Body of pancreas (tissue), 4 donors: ENCODE measurements around the gene PDCD1. TPM values are rescaled to one million over a fixed set of nuclear protein-coding genes. Genes with fewer than 3 reads are reported as not detected.
A peak's percentile ranks its signal among the peaks of the same experiment; 100 is the strongest.

Experiments used
- ATAC-seq: fragments of 150-250 bp; one replicate; pipeline ENCODE4 v1.9.1; 2016
- DNase-seq, 4 donors: peaks; one replicate each; pipeline ENCODE4 v3.0.0-alpha.2; 2019
- H3K27ac ChIP-seq, 4 donors: fragments of 200-600 bp; sonication (generic); 1 replicate in 3 of 4; 2 replicates in 1 of 4; pipeline versions ENCODE4 v1.5.1 to v1.6.1; 2016 to 2019; ENCODE audit warnings: mild to moderate bottlenecking in 1 of 4, mixed read lengths in 1 of 4, moderate library complexity in 1 of 4
- H3K27me3 ChIP-seq, 2 donors: fragments of 200-600 bp; sonication (generic); one replicate each; pipeline ENCODE4 v1.6.0; 2016; ENCODE audit warnings: mild to moderate bottlenecking in 1 of 2
- H3K36me3 ChIP-seq, 2 donors: fragments of 200-600 bp; sonication (generic); replicated peaks in 1 of 2; 2 replicates each; pipeline ENCODE4 v1.5.1; 2016; ENCODE audit warnings: low read depth in 2 of 2; ENCODE audit not compliant: insufficient read depth in 1 of 2
- H3K4me1 ChIP-seq: fragments of 200-600 bp; sonication (generic); one replicate; pipeline ENCODE4 v1.6.0; 2016
- H3K4me3 ChIP-seq, 2 donors: fragments of 200-600 bp; sonication (generic); 1 replicate in 1 of 2; 2 replicates in 1 of 2; pipeline ENCODE4 v1.5.1; 2016 to 2019
- H3K9me3 ChIP-seq, 3 donors: fragments of 200-600 bp; sonication (generic); 1 replicate in 2 of 3; 2 replicates in 1 of 3; pipeline ENCODE4 v1.5.1; 2016
- CTCF ChIP-seq, 7 experiments: fragments of 450-650 bp in 4 of 7; fragments of 200-600 bp in 3 of 7; sonication (generic) in 3 of 7; IDR thresholded peaks; one replicate each; pipeline ENCODE4 v1.5.1; 2016 to 2019; ENCODE audit warnings: antibody characterized with exemption in 7 of 7
- POLR2A ChIP-seq, 3 donors: fragments of 450-650 bp; IDR thresholded peaks; one replicate each; pipeline ENCODE4 v1.6.1; 2016; ENCODE audit warnings: antibody characterized with exemption in 3 of 3, mild to moderate bottlenecking in 2 of 3
- WGBS, 2 donors: methylation state at CpG; one replicate each; pipeline ENCODE4 v1.1.5; 2017; 5-methylcytosine and 5-hydroxymethylcytosine counted together
- intact Hi-C: fragments of 100-400 bp; cut with DNase I; formaldehyde crosslinking; loops from one replicate; pipeline ENCODE4 v1.15.1; 2023
- total RNA-seq, 2 donors: library from RNA; depleted of rRNA; stranded (reverse); fragments of >200 nt; gene quantifications; one replicate each; pipeline ENCODE4 v1.1.0, GENCODE V29; 2016

The PDCD1 gene
- total RNA-seq, 2 donors from 2014 or later = 0.99 to 1.3 TPM

GRCh38 chr2:241897231-241897916, 38.7 kb upstream of the PDCD1 start:
- Histone ChIP-seq H3K27me3 (no peaks in the 10 kb centered on the region), H3K4me3 (no peak overlapping the region), H3K36me3 (no peaks in the 10 kb centered on the region), H3K4me1 (peaks cover 93% of the 10 kb centered on the region), H3K27ac (peak overlapping the region; percentile 17 to 93 (median 52)), H3K9me3 (no peaks in the 10 kb centered on the region)
- WGBS, 2 donors = 78 to 82% methylated on average over 17 of the region's 17 CpGs
- ATAC-seq = no peak
- intact Hi-C loops = no loop called here
- TF ChIP-seq CTCF (IDR thresholded peaks at IDR 0.05) (no peak), POLR2A (IDR thresholded peaks at IDR 0.05) (no peak)
- DNase-seq = peak in 3 of 4 donors; percentile 2 to 12 (median 6)

GRCh38 chr2:241896746-241897201, 38.1 kb upstream of the PDCD1 start:
- H3K4me3 ChIP-seq = no peak overlapping the region
- ATAC-seq = no peak
- TF ChIP-seq POLR2A (IDR thresholded peaks at IDR 0.05) (no peak), CTCF (IDR thresholded peaks at IDR 0.05) (no peak)
- intact Hi-C loops = no loop called here
- H3K27me3 ChIP-seq = no peaks in the 10 kb centered on the region
- 84 to 87% methylated on average over 10 of the region's 10 CpGs for WGBS, 2 donors
- no peaks in the 10 kb centered on the region for H3K36me3 ChIP-seq
- peak overlapping the region; percentile 17 to 93 (median 52) for H3K27ac ChIP-seq
- peaks cover 96% of the 10 kb centered on the region for H3K4me1 ChIP-seq
- DNase-seq = peak in 1 of 4 donors; percentile 4
- H3K9me3 ChIP-seq = no peaks in the 10 kb centered on the region

GRCh38 chr2:241895712-241896641, 37.3 kb upstream of the PDCD1 start:
- peak; percentile 69 for ATAC-seq
- peak overlapping the region; percentile 93 to 97 (median 94) for H3K27ac ChIP-seq

GRCh38 chr2:241895427-241895711, 36.7 kb upstream of the PDCD1 start:
- Histone ChIP-seq H3K36me3 (no peaks in the 10 kb centered on the region), H3K27me3 (no peaks in the 10 kb centered on the region), H3K27ac (peak overlapping the region; percentile 93 to 97 (median 94)), H3K9me3 (no peaks in the 10 kb centered on the region), H3K4me1 (peaks cover 96% of the 10 kb centered on the region), H3K4me3 (no peak overlapping the region)
- intact Hi-C loops = no loop called here
- ATAC-seq (no peak), DNase-seq (no peak)
- TF ChIP-seq POLR2A (IDR thresholded peaks at IDR 0.05) (no peak), CTCF (IDR thresholded peaks at IDR 0.05) (no peak)
- WGBS, 2 donors = 74% methylated on average over 11 of the region's 11 CpGs; no CpG with 5 or more reads in 1 of the 2 donors

More at GRCh38 chr2:241895712-241896641, 37.3 kb upstream of the PDCD1 start:
- no peaks in the 10 kb centered on the region for H3K36me3 ChIP-seq
- no peaks in the 10 kb centered on the region for H3K27me3 ChIP-seq
- WGBS, 2 donors = 42 to 49% methylated on average over 15 to 24 of the region's 26 CpGs
- intact Hi-C loops = no loop called here
- H3K4me3 ChIP-seq = no peak overlapping the region
- no peaks in the 10 kb centered on the region for H3K9me3 ChIP-seq
- peak; percentile 74 to 88 (median 76) for DNase-seq
- TF ChIP-seq POLR2A (IDR thresholded peaks at IDR 0.05) (peak in 1 of 3 donors; percentile 29), CTCF (IDR thresholded peaks at IDR 0.05) (no peak)
- peaks cover 96% of the 10 kb centered on the region for H3K4me1 ChIP-seq
